K562 (cell line): ENCODE results near the gene IL20RB. TPM values are rescaled to one million over a fixed set of nuclear protein-coding genes. Genes with fewer than 3 reads are reported as not detected.

ENCODE experiments used
- ATAC-seq: fragments of 200-7000 bp; cut with Tn5 transposase; 3 replicates; pipeline ENCODE4 v1.9.1; 2020; ENCODE audit warnings: moderate library complexity
- BruUV-seq: library from RNA; stranded (reverse); fragments of 400-500 nt; replicated peaks from 2 replicates; lab custom pipeline; 2021; lab: Mats Ljungman, UMichigan
- CTCF ChIA-PET: fragments of 300-600 bp; formaldehyde crosslinking; extraction: SDS; loops from one replicate; lab custom pipeline; 2021; ENCODE audit warnings: low intra/inter-chr PET ratio; lab: Yijun Ruan, JAX
- POLR2A ChIA-PET: fragments of 300-600, 350-650 bp; sonication (Branson Sonifier 250); formaldehyde crosslinking; extraction: SDS; loops from one replicate; lab custom pipeline; 2021; ENCODE audit warnings: antibody characterized with exemption, inconsistent platforms; lab: Yijun Ruan, JAX
- DNase-seq, 4 experiments: peaks; one replicate each; pipeline versions ENCODE4 v3.0.0 to v3.0.0-alpha.2; 2011 to 2018; ENCODE audit warnings: low spot score in 3 of 4, mixed read lengths in 3 of 4; ENCODE audit errors: extremely low read depth in 1 of 4
- FAIRE-seq: peaks from 2 replicates; lab custom pipeline; 2011; peaks lifted over from hg19 to GRCh38; lab: Jason Lieb, UNC
- H2AFZ ChIP-seq: 2 replicates; pipeline ENCODE4 v1.6.0; 2011; ENCODE audit warnings: low read depth, low read length, control low read depth, inconsistent platforms
- H3K27ac ChIP-seq: fragments of 200-600 bp; 3 replicates; pipeline ENCODE4 v1.8.0; 2011; ENCODE audit warnings: low read depth, mild to moderate bottlenecking, control low read depth, inconsistent platforms, low read length, moderate library complexity, mixed read lengths; ENCODE audit errors: extremely low read depth
- H3K27me3 ChIP-seq, 2 experiments: fragments of 300-600 bp in 1 of 2; 2 replicates in 1 of 2; 3 replicates in 1 of 2; pipeline versions ENCODE4 v1.6.0 to v1.8.0; 2011; ENCODE audit warnings: inconsistent platforms in 2 of 2, low read length in 2 of 2, mild to moderate bottlenecking in 1 of 2, mixed read lengths in 1 of 2, moderate library complexity in 1 of 2; ENCODE audit not compliant: control insufficient read depth in 2 of 2, insufficient read depth in 2 of 2
- H3K36me3 ChIP-seq: fragments of 300-600 bp; 3 replicates; pipeline ENCODE4 v1.8.0; 2011; ENCODE audit warnings: mild to moderate bottlenecking, low read length, inconsistent platforms; ENCODE audit not compliant: control insufficient read depth, insufficient read depth
- H3K4me1 ChIP-seq, 2 experiments: fragments of 200-600 bp in 1 of 2; replicated peaks in 1 of 2; 2 replicates in 1 of 2; 3 replicates in 1 of 2; pipeline versions ENCODE4 v1.5.1 to v1.8.0; 2011; ENCODE audit warnings: inconsistent platforms in 2 of 2, low read length in 2 of 2, mild to moderate bottlenecking in 1 of 2, mixed read lengths in 1 of 2, moderate library complexity in 1 of 2; ENCODE audit not compliant: control insufficient read depth in 2 of 2, insufficient read depth in 2 of 2
- H3K4me2 ChIP-seq: 2 replicates; pipeline ENCODE4 v1.6.1; 2011; ENCODE audit warnings: low read length, control low read depth, inconsistent platforms, mixed read lengths; ENCODE audit not compliant: insufficient read depth
- H3K4me3 ChIP-seq: fragments of 200-600 bp; sonication (generic), shearing (Covaris generic); 2 replicates; pipeline ENCODE4 v1.5.1; 2016; ENCODE audit warnings: control low read depth, inconsistent platforms
- H3K79me2 ChIP-seq: fragments of 200-600 bp; 3 replicates; pipeline ENCODE4 v1.8.0; 2011; ENCODE audit warnings: low read length, inconsistent platforms; ENCODE audit not compliant: control insufficient read depth, insufficient read depth
- H3K9ac ChIP-seq, 2 experiments: 2 replicates each; pipeline versions ENCODE4 v1.6.0 to v1.6.1; 2011; ENCODE audit warnings: low read depth in 2 of 2, low read length in 2 of 2, control low read depth in 1 of 2, inconsistent platforms in 1 of 2, mild to moderate bottlenecking in 1 of 2, mixed read lengths in 1 of 2; ENCODE audit not compliant: insufficient read depth in 1 of 2
- H3K9me1 ChIP-seq: one replicate; pipeline ENCODE4 v1.6.0; 2011; ENCODE audit warnings: inconsistent platforms, mild to moderate bottlenecking, low read length, moderate library complexity; ENCODE audit not compliant: control insufficient read depth, insufficient read depth
- H3K9me3 ChIP-seq: replicated peaks from 2 replicates; pipeline ENCODE4 v1.5.1; 2011; ENCODE audit warnings: low read depth, low read length, inconsistent platforms; ENCODE audit not compliant: control insufficient read depth, insufficient read depth
- H4K20me1 ChIP-seq: replicated peaks from 2 replicates; pipeline ENCODE4 v1.6.1; 2011; ENCODE audit warnings: low read length, inconsistent platforms, mixed read lengths; ENCODE audit not compliant: control insufficient read depth, insufficient read depth
- BCL6 ChIP-seq: fragments of 250-450 bp; sonication (Bioruptor Pico); IDR thresholded peaks from 2 replicates; pipeline ENCODE4 v1.4.0; 2020
- CHD2 ChIP-seq: IDR thresholded peaks from 2 replicates; pipeline ENCODE4 v1.6.1; 2011; ENCODE audit warnings: low read depth, low read length
- CREB3L1 ChIP-seq: fragments of 450-650 bp; IDR thresholded peaks from 2 replicates; pipeline ENCODE4 v1.6.1; 2014; ENCODE audit warnings: low read depth, mild to moderate bottlenecking, moderate library complexity, borderline replicate concordance
- CUX1 ChIP-seq: fragments of 200-800 bp; sonication (Bioruptor generic); IDR thresholded peaks from 2 replicates; pipeline ENCODE4 v1.6.1; 2016; ENCODE audit warnings: missing genetic modification characterization, missing compliant biosample characterization
- L3MBTL2 ChIP-seq: fragments of 450-650 bp; IDR thresholded peaks from 2 replicates; pipeline ENCODE4 v1.6.1; 2016; ENCODE audit warnings: mild to moderate bottlenecking, moderate library complexity
- MBD2 ChIP-seq: sonication (generic); IDR thresholded peaks from 2 replicates; pipeline ENCODE4 v1.6.1; 2016; ENCODE audit warnings: low read depth, borderline replicate concordance
- RAD51 ChIP-seq: fragments of 450-650 bp; IDR thresholded peaks from 2 replicates; pipeline ENCODE4 v1.7.1; 2016; ENCODE audit warnings: low read depth, mild to moderate bottlenecking, borderline replicate concordance
- SAFB2 ChIP-seq: fragments of 200-400 bp; formaldehyde crosslinking; IDR thresholded peaks from 2 replicates; pipeline ENCODE4 v1.6.1; 2018; ENCODE audit warnings: borderline replicate concordance, low read length, low read depth, moderate library complexity; ENCODE audit not compliant: severe bottlenecking
- SMAD3 ChIP-seq: fragments of 450-650 bp; formaldehyde crosslinking; conservative IDR thresholded peaks from 2 replicates; pipeline ENCODE4 v1.4.0; 2020; ENCODE audit warnings: mild to moderate bottlenecking
- SMAD4 ChIP-seq: fragments of 250-450 bp; sonication (Bioruptor Pico); conservative IDR thresholded peaks from 2 replicates; pipeline ENCODE4 v1.8.0; 2021; ENCODE audit warnings: inconsistent platforms, mild to moderate bottlenecking, moderate library complexity
- SMARCA4 ChIP-seq: fragments of 450-650 bp; IDR thresholded peaks from 2 replicates; pipeline ENCODE4 v1.6.1; 2016
- STAT6 ChIP-seq: sonication (generic); formaldehyde crosslinking; IDR thresholded peaks from 2 replicates; pipeline ENCODE4 v1.8.1; 2023; ENCODE audit warnings: mild to moderate bottlenecking, missing genetic modification reagents
- ZC3H4 ChIP-seq: sonication (generic); formaldehyde crosslinking; IDR thresholded peaks from 2 replicates; pipeline ENCODE4 v1.9.0; 2021; ENCODE audit warnings: missing genetic modification reagents, borderline replicate concordance
- WGBS: fragments of 100-300 bp; shearing (Covaris generic); methylation state at CpG from one replicate; pipeline ENCODE4 v1.1.6; 2016; ENCODE audit warnings: low coverage, mixed read lengths; ENCODE audit not compliant: insufficient coverage; ENCODE audit errors: missing lambda C conversion rate; 5-methylcytosine and 5-hydroxymethylcytosine counted together
- in situ Hi-C: fragments of 300-500 bp; cut with MboI; formaldehyde crosslinking; loops from 4 replicates; pipeline ENCODE4 v1.15.0; 2018; ENCODE audit warnings: inconsistent platforms, mixed read lengths
- intact Hi-C: fragments of 100-400 bp; cut with micrococcal nuclease; formaldehyde crosslinking; loops from 2 replicates; pipeline ENCODE4 v1.14.2; 2022
- polyA plus RNA-seq, 8 experiments: library from polyadenylated mRNA; depleted of rRNA in 4 of 8; stranded (reverse) in 5 of 8; unstranded in 3 of 8; fragments of >200 nt; fragmentation: Nextera tagmentation in 2 of 8; fragmentation: Illumina TruSeq in 1 of 8; extraction: Ambion mirVana in 2 of 8; extraction: Trizol in 1 of 8; gene quantifications; 2 replicates each; pipeline versions ENCODE4 v1.2.1 to v1.2.3, GENCODE V29; 2011 to 2014; ENCODE audit warnings: inconsistent platforms in 1 of 8, missing spikeins in 1 of 8
- total RNA-seq, 7 experiments: library from RNA; depleted of rRNA in 6 of 7; stranded (reverse); fragments of >200 nt in 6 of 7; fragmentation: Illumina TruSeq in 2 of 7; extraction: Trizol in 2 of 7; gene quantifications; 2 replicates each; pipeline versions ENCODE4 v1.2.1 to v1.2.3, GENCODE V29; 2011 to 2021; ENCODE audit warnings: low replicate concordance in 1 of 7

IL20RB gene
- total and polyA plus RNA-seq, 9 of the 15 experiments (the other 6 are each of a cell fraction or from before 2014, with no cell fraction given), result 0.77 to 9.9 (median 6.1) TPM

- DNase-seq, result no peak
- no peaks in the 10 kb centered on the region for H4K20me1 ChIP-seq
- no peak overlapping the region for H2AFZ ChIP-seq
- no peak overlapping the region for H3K9ac ChIP-seq
- intact Hi-C loops, result no loop called here
- FAIRE-seq, result no peak
- TF ChIP-seq SAFB2 (no peak), L3MBTL2 (no peak), SMAD4 (CRISPR knock-in tag) (no peak), STAT6 (CRISPR knock-in tag) (no peak), CREB3L1 (no peak), SMAD3 (no peak), CHD2 (no peak), MBD2 (no peak), SMARCA4 (no peak), BCL6 (CRISPR knock-in tag) (no peak), CUX1 (CRISPR knock-in tag) (no peak), ZC3H4 (no peak), RAD51 (no peak)
- no peak for ATAC-seq
- no peaks in the 10 kb centered on the region for H3K9me3 ChIP-seq
- H3K4me1 ChIP-seq, result no peaks in the 10 kb centered on the region
- peaks cover 17% of the 10 kb centered on the region; the same call in 2 of the 3 replicates for H3K36me3 ChIP-seq
- CTCF ChIA-PET, result no interaction called here
- H3K27ac ChIP-seq, result no peak overlapping the region
- no peak overlapping the region for H3K4me2 ChIP-seq
- H3K4me3 ChIP-seq, result no peak overlapping the region
- POLR2A ChIA-PET, result interaction anchor here (1.0 kb wide), 1 partner anchor 19 kb away, joined by 3 read pairs; no protein-coding TSS in a partner anchor
- in situ Hi-C loops, result no loop called here
- WGBS, result 84% methylated on average over 3 of the region's 3 CpGs
- no peaks in the 10 kb centered on the region for H3K9me1 ChIP-seq
- BruUV-seq, result no TSS peak
- H3K27me3 ChIP-seq, result no peaks in the 10 kb centered on the region
- peaks cover 38% of the 10 kb centered on the region for H3K79me2 ChIP-seq
These were observed 14.3 kb upstream of the IL20RB start for GRCh38 chr3:136943436-136943835.
